Aorta (tissue), 5 donors: ENCODE data around the gene AMOT. TPM values are rescaled to one million over a fixed set of nuclear protein-coding genes. Genes with fewer than 3 reads are reported as not detected.
"Not testable (repeated sequence)": the region's sequence is repeated elsewhere in the genome, so short reads cannot be mapped to it uniquely, and the experiment has no call there.

Experiments
- ATAC-seq: fragments of 200-7000 bp; cut with Tn5 transposase; one replicate; pipeline ENCODE4 v1.9.1; 2022; ENCODE audit warnings: moderate library complexity; ENCODE audit not compliant: low FRiP score
- DNase-seq, 2 donors: peaks; one replicate each; pipeline ENCODE4 v3.0.0-alpha.2; 2020
- H3K27ac ChIP-seq, 2 donors: one replicate each; pipeline ENCODE4 v1.5.1; 2013; ENCODE audit warnings: low read length in 2 of 2, mild to moderate bottlenecking in 2 of 2, moderate library complexity in 2 of 2, control low read depth in 1 of 2, inconsistent platforms in 1 of 2, low read depth in 1 of 2
- H3K27me3 ChIP-seq, 2 donors: one replicate each; pipeline ENCODE4 v1.6.1; 2013; ENCODE audit warnings: control low read depth in 1 of 2, low read length in 1 of 2, mild to moderate bottlenecking in 1 of 2, moderate library complexity in 1 of 2; ENCODE audit not compliant: insufficient read depth in 2 of 2, control insufficient read depth in 1 of 2
- H3K36me3 ChIP-seq, 2 donors: one replicate each; pipeline ENCODE4 v1.6.1; 2013; ENCODE audit warnings: control low read depth in 1 of 2, low read length in 1 of 2, mild to moderate bottlenecking in 1 of 2; ENCODE audit not compliant: insufficient read depth in 2 of 2, control insufficient read depth in 1 of 2
- H3K4me1 ChIP-seq, 2 donors: one replicate each; pipeline ENCODE4 v1.6.1; 2013; ENCODE audit warnings: low read length in 2 of 2, control low read depth in 1 of 2, mild to moderate bottlenecking in 1 of 2, moderate library complexity in 1 of 2; ENCODE audit not compliant: insufficient read depth in 2 of 2, control insufficient read depth in 1 of 2
- H3K4me3 ChIP-seq, 2 donors: one replicate each; pipeline ENCODE4 v1.5.1; 2013; ENCODE audit warnings: low read length in 2 of 2, control low read depth in 1 of 2, mild to moderate bottlenecking in 1 of 2
- H3K9me3 ChIP-seq: one replicate; pipeline ENCODE4 v1.6.1; 2013; ENCODE audit warnings: mild to moderate bottlenecking, low read length; ENCODE audit not compliant: control insufficient read depth
- WGBS, 2 donors: extraction: QIAGEN DNeasy Blood & Tissue Kit; methylation state at CpG; one replicate each; pipeline ENCODE4 v1.1.7; 2013; 5-methylcytosine and 5-hydroxymethylcytosine counted together
- intact Hi-C, 2 donors: fragments of 100-400 bp; cut with DNase I; formaldehyde crosslinking; loops; one replicate each; pipeline versions ENCODE4 v1.14.2 to v1.15.0; 2022
- polyA plus RNA-seq, 2 donors: library from polyadenylated mRNA; stranded (reverse); fragments of 200-250 nt; gene quantifications; one replicate each; pipeline ENCODE4 v1.2.3, GENCODE V29; 2013
- total RNA-seq, 2 donors: library from RNA; stranded (reverse); fragmentation: NEBNext Ultra II Directional; extraction: Animal tissue kit (Norgen Biotek cat#: 25700); gene quantifications; one replicate each; pipeline ENCODE4 v1.2.1, GENCODE V29; 2021
- donor health status: healthy with polysubstance abuse.
- donor health status: Bipolar disorder and iron deficiency.
- donor health status: DM: no; HTN: no; CAD: no.
- donor health status: DM: no; HTN: no; CAD: no.
- donor health status: DM: yes; HTN: yes; CAD: no.

AMOT gene
- total and polyA plus RNA-seq, 4 donors: 4.0 to 17.3 (median 9.0) TPM

GRCh38 chrX:112865464-112866025 lies 24.9 kb upstream of the AMOT start:
- no peak for ATAC-seq
- 70 to 78% methylated on average over 4 of the region's 4 CpGs for WGBS, 2 donors
- intact Hi-C loops: no loop called here

DNA sequence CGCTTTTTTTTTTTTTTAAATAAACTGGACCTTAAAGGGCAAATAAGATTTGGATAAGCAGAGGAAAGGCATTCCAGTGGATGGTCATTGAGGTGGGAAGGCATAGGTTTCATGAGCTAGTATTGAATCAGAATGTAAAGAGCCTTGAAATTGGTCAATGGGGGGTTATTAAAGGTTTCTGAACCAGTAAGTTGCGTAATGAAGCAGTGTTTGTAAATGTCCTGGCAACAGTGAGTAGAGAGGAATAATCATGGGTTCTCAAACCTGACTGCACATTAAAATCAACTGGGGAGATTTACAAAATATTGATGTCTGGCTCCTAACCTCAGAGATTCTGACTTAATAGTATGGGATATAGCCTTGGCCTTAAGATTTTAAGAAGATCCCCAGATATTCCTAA lies 23.2 kb upstream of the AMOT start:
- no peaks in the 10 kb centered on the region for H3K36me3 ChIP-seq
- DNase-seq: no peak
- H3K4me3 ChIP-seq: no peak overlapping the region
- H3K27ac ChIP-seq: no peak overlapping the region
- H3K4me1 ChIP-seq: no peaks in the 10 kb centered on the region
- intact Hi-C loops: no loop called here
- H3K9me3 ChIP-seq: no peaks in the 10 kb centered on the region
- no peaks in the 10 kb centered on the region for H3K27me3 ChIP-seq
- no peak for ATAC-seq
- WGBS, 2 donors: 71 to 89% methylated on average over 2 of the region's 2 CpGs

More at GRCh38 chrX:112865464-112866025, 24.9 kb upstream of the AMOT start:
- H3K27ac ChIP-seq: no peak overlapping the region
- no peak overlapping the region for H3K4me3 ChIP-seq
- H3K27me3 ChIP-seq: no peaks in the 10 kb centered on the region
- DNase-seq: no peak
- H3K4me1 ChIP-seq: no peaks in the 10 kb centered on the region
- no peaks in the 10 kb centered on the region for H3K9me3 ChIP-seq
- H3K36me3 ChIP-seq: no peaks in the 10 kb centered on the region

GRCh38 chrX:112857478-112857878 lies 16.8 kb upstream of the AMOT start:
- intact Hi-C loops: no loop called here
- Histone ChIP-seq H3K36me3 (no peaks in the 10 kb centered on the region), H3K4me3 (no peak overlapping the region), H3K9me3 (no peaks in the 10 kb centered on the region), H3K27ac (no peak overlapping the region), H3K27me3 (no peaks in the 10 kb centered on the region), H3K4me1 (no peaks in the 10 kb centered on the region)
- WGBS, 2 donors: 80 to 87% methylated on average over 5 of the region's 5 CpGs
- ATAC-seq (no peak), DNase-seq (no peak)

- H3K4me1 ChIP-seq, ATAC-seq, DNase-seq, H3K9me3 ChIP-seq, H3K27ac ChIP-seq, H3K4me3 ChIP-seq, H3K36me3 ChIP-seq, intact Hi-C loops, H3K27me3 ChIP-seq: not testable (repeated sequence)
- WGBS, 2 donors: 91 to 98% methylated on average over 24 to 26 of the region's 26 CpGs
Measured at GRCh38 chrX:112854901-112855300, 14.3 kb upstream of the AMOT start.

GRCh38 chrX:112852851-112853250 lies 12.2 kb upstream of the AMOT start:
- H3K4me1 ChIP-seq: no peaks in the 10 kb centered on the region
- H3K9me3 ChIP-seq: no peaks in the 10 kb centered on the region
- no peaks in the 10 kb centered on the region for H3K27me3 ChIP-seq
- no peak overlapping the region for H3K4me3 ChIP-seq
- intact Hi-C loops: no loop called here
- WGBS, 2 donors: 64 to 84% methylated on average over 3 of the region's 3 CpGs
- no peaks in the 10 kb centered on the region for H3K36me3 ChIP-seq
- DNase-seq (no peak), ATAC-seq (no peak)
- no peak overlapping the region for H3K27ac ChIP-seq

- no peak overlapping the region for H3K27ac ChIP-seq
- 31 to 34% methylated on average over 4 of the region's 4 CpGs for WGBS, 2 donors
- intact Hi-C loops: no loop called here
Measured at GRCh38 chrX:112851806-112852205, 11.2 kb upstream of the AMOT start.

DNA sequence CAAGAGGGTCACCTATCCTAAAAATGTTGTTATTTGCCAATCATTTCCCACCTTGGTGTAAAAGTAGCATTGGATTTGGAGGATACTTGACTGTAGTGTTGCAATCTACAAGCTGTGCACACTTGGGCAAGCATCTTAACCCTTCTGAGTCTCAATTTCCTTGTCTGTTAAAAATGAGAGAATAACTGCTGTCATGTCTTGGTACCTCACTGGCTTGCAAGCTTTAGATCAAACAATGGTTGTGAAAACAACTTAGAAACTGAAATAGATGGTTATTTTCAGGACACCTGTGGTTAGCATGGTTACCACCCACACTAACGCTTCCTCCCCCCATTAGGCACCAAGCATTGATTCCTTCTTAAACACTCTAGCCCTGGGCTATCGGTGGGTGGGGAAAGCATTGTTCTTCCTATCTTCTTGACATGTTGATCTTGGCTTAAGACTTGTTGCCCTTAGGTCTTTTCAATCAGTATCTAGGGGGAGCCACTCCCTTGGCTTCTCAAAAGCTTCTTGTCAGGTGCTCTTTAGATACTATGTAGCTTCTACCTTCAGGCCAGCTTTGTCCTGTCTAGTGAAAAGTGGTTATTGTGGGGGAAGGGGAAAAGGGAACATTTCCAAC lies 10.6 kb upstream of the AMOT start:
- Histone ChIP-seq H3K27ac (no peak overlapping the region), H3K27me3 (no peaks in the 10 kb centered on the region), H3K4me1 (no peaks in the 10 kb centered on the region), H3K9me3 (no peaks in the 10 kb centered on the region), H3K36me3 (no peaks in the 10 kb centered on the region), H3K4me3 (no peak overlapping the region)
- ATAC-seq (no peak), DNase-seq (no peak)
- intact Hi-C loops: no loop called here
- 57 to 79% methylated on average over 2 of the region's 2 CpGs for WGBS, 2 donors

More at GRCh38 chrX:112851806-112852205, 11.2 kb upstream of the AMOT start:
- H3K4me1 ChIP-seq: no peaks in the 10 kb centered on the region
- H3K27me3 ChIP-seq: no peaks in the 10 kb centered on the region
- no peak for ATAC-seq
- no peak overlapping the region for H3K4me3 ChIP-seq
- H3K36me3 ChIP-seq: no peaks in the 10 kb centered on the region
- no peaks in the 10 kb centered on the region for H3K9me3 ChIP-seq
- no peak for DNase-seq

- Histone ChIP-seq H3K27me3 (no peaks in the 10 kb centered on the region), H3K36me3 (no peaks in the 10 kb centered on the region), H3K4me1 (no peaks in the 10 kb centered on the region), H3K9me3 (no peaks in the 10 kb centered on the region), H3K27ac (no peak overlapping the region), H3K4me3 (no peak overlapping the region)
- intact Hi-C loops: loop anchor here in 1 of 2 donors (10.0 kb wide), 1 partner anchor 174 kb away; the partner anchor contains the start of gene LHFPL1
- no peak for ATAC-seq
- no peak for DNase-seq
Measured at GRCh38 chrX:112849016-112849415, 8.4 kb upstream of the AMOT start.

DNA sequence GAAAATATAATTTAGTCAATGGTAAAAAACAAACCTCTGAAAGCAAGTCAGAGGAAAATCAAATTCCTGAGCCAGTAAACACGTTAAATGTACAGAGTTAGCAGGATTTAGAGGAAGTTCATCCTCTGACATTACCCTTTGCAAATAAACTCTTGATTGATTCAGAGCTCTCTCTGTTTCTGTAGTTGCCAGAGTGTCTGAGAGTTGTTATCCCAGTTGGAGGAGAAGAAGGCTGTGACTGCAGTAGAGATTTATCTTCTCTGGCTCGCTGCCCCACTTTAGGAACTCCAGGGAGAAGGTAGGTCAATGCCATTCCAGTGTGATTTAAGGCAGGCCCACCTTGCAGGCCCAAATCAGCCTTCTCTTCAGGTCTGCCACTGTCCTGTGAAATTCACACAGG lies 6.2 kb upstream of the AMOT start:
- ATAC-seq (no peak), DNase-seq (no peak)
- intact Hi-C loops: loop anchor here in 1 of 2 donors (10.0 kb wide), 1 partner anchor 172 kb away; the partner anchor contains the start of gene LHFPL1
- Histone ChIP-seq H3K27me3 (no peaks in the 10 kb centered on the region), H3K4me1 (no peaks in the 10 kb centered on the region), H3K9me3 (no peaks in the 10 kb centered on the region), H3K36me3 (no peaks in the 10 kb centered on the region), H3K27ac (no peak overlapping the region), H3K4me3 (no peak overlapping the region)
- 51 to 89% methylated on average over 2 of the region's 2 CpGs for WGBS, 2 donors
